Activated naive CD8-positive, alpha-beta T cell treated with anti-CD3 and anti-CD28 coated beads for 36 hours (primary cell): ENCODE results near the gene CEACAM18. TPM values are rescaled to one million over a fixed set of nuclear protein-coding genes. Genes with fewer than 3 reads are reported as not detected.
A peak's percentile ranks its signal among the peaks of the same experiment; 100 is the strongest.

ENCODE experiments used
- DNase-seq: peaks from one replicate; pipeline ENCODE4 v3.0.0; 2021
- H3K27ac Mint-ChIP-seq: one replicate; pipeline ENCODE4 v1.8.0; 2022; ENCODE audit warnings: mild to moderate bottlenecking, moderate library complexity, mixed read lengths
- H3K27me3 Mint-ChIP-seq: one replicate; pipeline ENCODE4 v1.8.0; 2022; ENCODE audit warnings: mild to moderate bottlenecking, mixed read lengths
- H3K36me3 Mint-ChIP-seq: one replicate; pipeline ENCODE4 v1.8.0; 2021; ENCODE audit warnings: mild to moderate bottlenecking, mixed read lengths
- H3K4me1 Mint-ChIP-seq: one replicate; pipeline ENCODE4 v1.8.0; 2021; ENCODE audit warnings: mixed read lengths
- H3K4me3 Mint-ChIP-seq: one replicate; pipeline ENCODE4 v1.8.0; 2022; ENCODE audit warnings: mild to moderate bottlenecking, moderate library complexity, mixed read lengths
- H3K9me3 Mint-ChIP-seq: one replicate; pipeline ENCODE4 v1.8.0; 2022; ENCODE audit warnings: mixed read lengths
- total RNA-seq, 2 experiments: library from RNA; stranded (reverse); gene quantifications; one replicate each; pipeline ENCODE4 v1.2.3, GENCODE V29; 2021

The CEACAM18 gene
- total RNA-seq, 2 experiments from 2014 or later: not detected

- Mint-ChIP-seq H3K27ac (no peak overlapping the region), H3K4me1 (peaks cover 4% of the 10 kb centered on the region), H3K36me3 (no peaks in the 10 kb centered on the region), H3K9me3 (no peaks in the 10 kb centered on the region), H3K27me3 (peaks cover 38% of the 10 kb centered on the region), H3K4me3 (no peak overlapping the region)
- DNase-seq: no peak
These were observed 7.4 kb upstream of the CEACAM18 start for GRCh38 chr19:51470966-51471365.

- Mint-ChIP-seq H3K4me1 (peaks cover 4% of the 10 kb centered on the region), H3K4me3 (no peak overlapping the region), H3K27me3 (peaks cover 32% of the 10 kb centered on the region), H3K27ac (no peak overlapping the region), H3K36me3 (no peaks in the 10 kb centered on the region), H3K9me3 (no peaks in the 10 kb centered on the region)
- no peak for DNase-seq
These were observed 6.8 kb upstream of the CEACAM18 start for GRCh38 chr19:51471527-51471926.

GRCh38 chr19:51472607-51473006, 5.7 kb upstream of the CEACAM18 start:
- no peaks in the 10 kb centered on the region for H3K9me3 Mint-ChIP-seq
- DNase-seq: no peak
- H3K4me3 Mint-ChIP-seq: no peak overlapping the region
- peaks cover 1% of the 10 kb centered on the region for H3K36me3 Mint-ChIP-seq
- peaks cover 22% of the 10 kb centered on the region for H3K27me3 Mint-ChIP-seq
- no peak overlapping the region for H3K27ac Mint-ChIP-seq
- H3K4me1 Mint-ChIP-seq: peaks cover 4% of the 10 kb centered on the region

- Mint-ChIP-seq H3K4me3 (no peak overlapping the region), H3K27ac (no peak overlapping the region), H3K4me1 (peaks cover 2% of the 10 kb centered on the region), H3K36me3 (peaks cover 1% of the 10 kb centered on the region), H3K27me3 (peaks cover 18% of the 10 kb centered on the region), H3K9me3 (no peaks in the 10 kb centered on the region)
- DNase-seq: peak; percentile 74
These were observed 5.2 kb upstream of the CEACAM18 start for GRCh38 chr19:51473009-51473707.

GRCh38 chr19:51476164-51476563, 2.2 kb upstream of the CEACAM18 start:
- H3K4me3 Mint-ChIP-seq: no peak overlapping the region
- H3K36me3 Mint-ChIP-seq: peaks cover 1% of the 10 kb centered on the region
- H3K27me3 Mint-ChIP-seq: peaks cover 25% of the 10 kb centered on the region
- H3K27ac Mint-ChIP-seq: no peak overlapping the region
- peaks cover 5% of the 10 kb centered on the region for H3K4me1 Mint-ChIP-seq
- DNase-seq: no peak
- H3K9me3 Mint-ChIP-seq: no peaks in the 10 kb centered on the region

GRCh38 chr19:51477344-51477743, 995 bp upstream of the CEACAM18 start:
- DNase-seq: no peak
- Mint-ChIP-seq H3K36me3 (peaks cover 1% of the 10 kb centered on the region), H3K27ac (no peak overlapping the region), H3K4me3 (no peak overlapping the region), H3K9me3 (no peaks in the 10 kb centered on the region), H3K27me3 (peaks cover 28% of the 10 kb centered on the region), H3K4me1 (peaks cover 5% of the 10 kb centered on the region)

DNA sequence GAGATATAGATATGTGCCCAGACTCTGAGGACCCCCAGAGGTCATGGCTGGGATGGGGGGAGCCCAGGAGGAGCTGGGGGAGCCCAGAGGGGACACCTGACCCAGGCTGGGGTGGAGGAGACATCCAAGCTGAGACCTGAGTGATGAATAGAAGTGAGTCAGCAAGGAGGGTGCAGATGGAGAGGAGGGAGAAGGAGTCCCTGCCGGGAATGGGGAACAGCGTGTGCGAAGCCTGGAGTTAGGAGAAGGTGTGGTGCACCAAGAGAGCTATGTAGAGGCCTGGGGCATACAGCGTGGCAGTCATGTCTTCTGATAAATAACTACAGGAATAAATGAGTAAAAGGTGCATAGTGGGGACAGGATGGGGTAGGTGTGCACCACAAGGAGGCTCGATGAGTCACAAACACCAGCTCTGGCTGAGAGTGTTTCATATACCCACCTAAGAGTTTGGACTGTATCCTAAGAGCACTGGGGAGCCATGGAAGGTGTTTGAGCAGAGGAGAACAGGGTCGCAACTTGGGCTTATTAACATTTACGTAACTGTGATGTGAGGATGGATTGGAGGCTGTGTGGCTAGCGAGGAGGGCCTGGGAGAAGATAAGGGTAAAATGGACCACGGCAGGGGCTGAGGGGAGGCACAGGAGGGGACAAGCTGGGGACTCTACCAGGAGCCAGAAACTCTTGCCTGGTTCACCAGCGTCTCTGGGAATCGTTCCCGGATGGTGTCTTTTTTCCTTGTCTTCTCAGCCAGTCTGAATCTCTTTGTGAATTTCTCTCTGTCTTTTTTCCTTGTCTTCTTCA, 1.4 kb downstream of the CEACAM18 start:
- Mint-ChIP-seq H3K36me3 (peaks cover 1% of the 10 kb centered on the region), H3K4me1 (peaks cover 5% of the 10 kb centered on the region), H3K27me3 (peaks cover 24% of the 10 kb centered on the region), H3K9me3 (no peaks in the 10 kb centered on the region), H3K4me3 (no peak overlapping the region), H3K27ac (no peak overlapping the region)
- peak; percentile 8 for DNase-seq

- Mint-ChIP-seq H3K9me3 (no peaks in the 10 kb centered on the region), H3K27ac (no peak overlapping the region), H3K4me1 (peaks cover 5% of the 10 kb centered on the region), H3K36me3 (peaks cover 1% of the 10 kb centered on the region), H3K27me3 (peaks cover 27% of the 10 kb centered on the region), H3K4me3 (no peak overlapping the region)
- DNase-seq: peak; percentile 16
These were observed 2.3 kb downstream of the CEACAM18 start for GRCh38 chr19:51480590-51480989.

DNA sequence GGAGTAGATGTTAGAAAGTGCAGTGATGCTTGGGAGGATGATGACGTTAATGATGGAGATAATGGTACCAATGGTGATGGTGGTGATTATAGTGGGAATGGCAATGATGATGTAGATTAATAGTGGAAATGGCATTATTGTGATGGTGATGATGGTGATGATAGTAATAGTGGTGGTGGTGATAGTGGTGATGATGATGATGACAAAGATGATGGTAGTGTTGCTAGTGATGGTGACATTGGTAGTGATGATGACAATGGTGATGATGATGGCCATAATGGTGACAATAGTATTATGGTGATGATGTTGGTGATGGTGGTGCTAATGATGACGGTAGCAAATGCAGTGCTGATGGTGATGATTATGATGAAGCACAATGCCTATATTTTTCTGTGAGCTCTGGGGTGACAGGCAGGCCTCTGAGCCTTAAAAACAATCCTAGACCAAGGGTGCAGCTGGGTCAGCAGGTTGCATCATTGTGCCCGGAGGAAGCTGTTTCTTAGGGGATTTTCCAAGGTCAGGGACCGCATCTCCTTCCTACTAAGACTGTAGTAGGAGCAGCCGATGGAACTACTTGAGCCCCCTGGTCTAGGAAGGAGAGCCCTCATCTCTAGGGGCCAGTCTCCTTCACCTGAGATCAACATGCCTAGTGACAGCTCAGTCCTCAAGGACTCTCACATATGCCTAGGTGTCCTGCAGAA, 7.8 kb downstream of the CEACAM18 start:
- no peak overlapping the region for H3K4me3 Mint-ChIP-seq
- H3K4me1 Mint-ChIP-seq: peaks cover 11% of the 10 kb centered on the region
- H3K27ac Mint-ChIP-seq: no peak overlapping the region
- H3K27me3 Mint-ChIP-seq: peaks cover 21% of the 10 kb centered on the region
- H3K36me3 Mint-ChIP-seq: peaks cover 2% of the 10 kb centered on the region
- H3K9me3 Mint-ChIP-seq: no peaks in the 10 kb centered on the region
- no peak for DNase-seq

DNA sequence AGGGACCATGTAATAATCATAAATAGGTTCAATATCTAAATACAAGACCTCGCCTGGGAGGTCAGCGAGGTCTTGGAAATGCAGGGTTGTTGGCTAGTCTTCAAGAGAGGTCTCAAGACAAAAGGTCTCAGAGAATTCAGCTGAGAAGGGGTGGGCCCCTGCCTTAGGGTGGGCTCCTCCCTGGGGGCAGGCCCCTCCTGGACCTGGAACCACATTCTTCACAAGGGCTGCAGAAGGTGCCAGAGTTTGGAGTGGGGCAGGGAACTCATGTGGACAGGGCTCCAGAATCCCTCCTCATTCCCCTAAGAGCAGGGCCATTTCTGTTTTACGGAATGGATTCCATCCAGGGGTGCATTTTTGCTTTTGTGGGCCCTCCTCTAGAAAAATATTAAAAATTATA, 10.2 kb downstream of the CEACAM18 start:
- Mint-ChIP-seq H3K27me3 (peaks cover 18% of the 10 kb centered on the region), H3K4me3 (no peak overlapping the region), H3K36me3 (peaks cover 2% of the 10 kb centered on the region), H3K9me3 (no peaks in the 10 kb centered on the region), H3K4me1 (peaks cover 13% of the 10 kb centered on the region), H3K27ac (no peak overlapping the region)
- no peak for DNase-seq

DNA sequence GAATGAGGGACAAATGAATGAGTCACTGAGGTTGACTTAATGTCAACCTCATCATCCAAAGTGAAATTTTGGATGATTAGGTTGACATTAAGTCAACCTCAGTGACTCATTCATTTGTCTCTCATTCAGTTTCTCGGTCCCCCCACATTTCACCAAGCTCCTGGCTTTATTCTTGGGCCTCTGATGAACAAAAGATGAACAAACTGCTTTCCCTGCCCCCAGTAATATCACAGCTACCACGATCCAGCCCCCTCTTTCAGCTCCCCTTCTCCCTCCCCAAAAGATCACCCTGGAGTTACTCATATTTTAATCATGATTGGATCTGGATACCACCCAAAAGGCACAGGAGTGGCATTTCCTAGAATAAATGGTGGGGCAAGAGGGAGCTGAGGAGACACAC, 10.8 kb downstream of the CEACAM18 start:
- Mint-ChIP-seq H3K4me1 (peaks cover 13% of the 10 kb centered on the region), H3K27ac (peak overlapping the region; percentile 44), H3K9me3 (no peaks in the 10 kb centered on the region), H3K4me3 (no peak overlapping the region), H3K36me3 (peaks cover 2% of the 10 kb centered on the region), H3K27me3 (peaks cover 23% of the 10 kb centered on the region)
- DNase-seq: peak; percentile 12

GRCh38 chr19:51490676-51491075, 12.3 kb downstream of the CEACAM18 start:
- DNase-seq: no peak
- H3K27me3 Mint-ChIP-seq: peaks cover 18% of the 10 kb centered on the region
- no peak overlapping the region for H3K27ac Mint-ChIP-seq
- H3K36me3 Mint-ChIP-seq: peaks cover 2% of the 10 kb centered on the region
- H3K4me1 Mint-ChIP-seq: peaks cover 13% of the 10 kb centered on the region
- no peaks in the 10 kb centered on the region for H3K9me3 Mint-ChIP-seq
- no peak overlapping the region for H3K4me3 Mint-ChIP-seq

DNA sequence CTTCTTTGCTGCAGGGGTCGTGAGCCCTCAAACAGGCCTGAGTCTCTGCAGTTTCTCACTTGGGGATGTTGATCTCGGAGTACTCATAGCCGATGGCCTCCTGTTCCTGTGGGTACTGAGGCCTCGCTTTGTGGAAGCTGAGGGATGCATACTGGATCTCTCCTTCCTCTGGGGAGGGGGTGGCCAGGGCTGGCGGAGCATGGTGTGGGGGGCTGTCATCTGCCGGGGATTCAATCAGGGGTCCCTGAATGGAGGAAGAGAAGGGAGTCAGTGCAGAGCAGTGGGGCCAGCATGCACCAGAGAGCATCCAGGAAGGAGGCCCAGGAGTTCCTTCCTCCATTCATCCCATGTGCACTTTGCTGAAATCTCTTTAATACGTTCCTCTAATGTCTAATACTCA, 13.2 kb downstream of the CEACAM18 start:
- no peak overlapping the region for H3K27ac Mint-ChIP-seq
- peaks cover 20% of the 10 kb centered on the region for H3K27me3 Mint-ChIP-seq
- H3K4me3 Mint-ChIP-seq: no peak overlapping the region
- H3K36me3 Mint-ChIP-seq: peaks cover 2% of the 10 kb centered on the region
- DNase-seq: no peak
- peaks cover 13% of the 10 kb centered on the region for H3K4me1 Mint-ChIP-seq
- no peaks in the 10 kb centered on the region for H3K9me3 Mint-ChIP-seq

DNA sequence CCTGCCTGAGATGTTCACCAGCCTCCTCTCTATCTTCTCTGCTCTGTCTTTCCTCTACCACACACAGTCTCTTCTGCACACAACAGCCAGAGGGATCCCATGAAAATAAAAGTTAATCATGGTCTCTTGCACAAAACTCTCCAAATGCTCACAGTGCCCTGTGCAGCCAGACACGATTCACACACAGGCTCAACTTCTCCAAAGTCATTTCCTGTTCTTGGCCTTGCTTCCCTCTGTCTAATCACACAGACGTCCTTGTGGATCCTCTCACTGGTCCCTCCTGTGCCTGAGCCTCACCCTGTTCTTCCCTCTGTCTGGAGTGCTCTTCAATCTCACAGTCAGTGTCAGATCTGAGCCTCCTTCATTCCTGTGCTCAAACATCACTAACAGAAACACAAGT, 15.4 kb downstream of the CEACAM18 start:
- no peak for DNase-seq
- H3K27me3 Mint-ChIP-seq: peaks cover 16% of the 10 kb centered on the region
- H3K27ac Mint-ChIP-seq: no peak overlapping the region
- peaks cover 7% of the 10 kb centered on the region for H3K4me1 Mint-ChIP-seq
- no peaks in the 10 kb centered on the region for H3K9me3 Mint-ChIP-seq
- no peak overlapping the region for H3K4me3 Mint-ChIP-seq
- H3K36me3 Mint-ChIP-seq: no peaks in the 10 kb centered on the region

DNA sequence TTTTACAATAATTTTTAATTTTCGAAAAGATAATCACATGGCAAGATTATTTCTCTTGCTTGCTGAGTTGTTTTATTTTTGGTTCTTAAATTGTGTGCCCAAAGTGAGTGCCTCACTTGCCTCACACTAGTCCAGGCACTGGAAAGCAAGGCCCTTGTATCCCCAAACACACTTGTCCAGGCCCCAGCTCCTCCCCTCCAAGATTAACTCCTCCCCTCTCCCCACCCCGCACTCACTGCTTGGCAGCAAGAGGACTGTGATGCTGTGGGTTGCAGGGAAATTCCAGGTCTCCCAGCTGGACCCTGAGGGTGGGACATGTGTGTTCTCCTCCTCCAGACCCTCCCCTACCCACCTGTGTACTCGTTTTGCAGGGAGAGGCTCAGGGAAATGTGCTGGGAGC, 19.3 kb downstream of the CEACAM18 start:
- peaks cover 13% of the 10 kb centered on the region for H3K27me3 Mint-ChIP-seq
- no peaks in the 10 kb centered on the region for H3K36me3 Mint-ChIP-seq
- H3K4me1 Mint-ChIP-seq: peaks cover 12% of the 10 kb centered on the region
- no peak for DNase-seq
- no peaks in the 10 kb centered on the region for H3K9me3 Mint-ChIP-seq
- no peak overlapping the region for H3K4me3 Mint-ChIP-seq
- no peak overlapping the region for H3K27ac Mint-ChIP-seq
